Fibroblast of skin of right biceps (primary cell): ENCODE results near the gene TMEM94.
"Not testable (repeated sequence)": the region's sequence is repeated elsewhere in the genome, so short reads cannot be mapped to it uniquely, and the experiment has no call there.

ENCODE experiments used
- DNase-seq: peaks from one replicate; pipeline ENCODE4 v3.0.0-alpha.2; 2013

Gene TMEM94

GRCh38 chr17:75477490-75477862 lies 21.0 kb downstream of the TMEM94 start:
- DNase-seq, result not testable (repeated sequence)

- no peak for DNase-seq
Measured at GRCh38 chr17:75478508-75478907, 22.1 kb downstream of the TMEM94 start.

DNA sequence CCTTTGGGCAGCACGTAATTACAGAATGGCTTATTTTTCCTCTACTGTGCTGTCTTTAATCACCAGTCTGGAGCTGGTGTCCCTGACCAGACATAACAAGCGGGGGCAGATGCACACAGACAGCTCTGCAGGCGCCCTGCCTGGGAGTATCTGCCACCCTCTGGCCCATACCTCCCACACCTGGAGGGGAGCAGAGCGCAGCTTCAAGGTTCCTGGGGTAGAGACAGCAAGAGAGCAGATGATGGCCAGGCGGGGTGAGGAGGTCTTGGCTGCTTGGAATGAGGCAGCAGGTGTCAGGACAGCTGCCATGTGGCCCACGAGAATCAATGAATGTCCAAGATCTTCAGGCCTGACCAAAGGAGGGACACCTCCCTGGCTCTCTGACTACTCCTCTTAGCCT lies 23.8 kb downstream of the TMEM94 start:
- no peak for DNase-seq

DNA sequence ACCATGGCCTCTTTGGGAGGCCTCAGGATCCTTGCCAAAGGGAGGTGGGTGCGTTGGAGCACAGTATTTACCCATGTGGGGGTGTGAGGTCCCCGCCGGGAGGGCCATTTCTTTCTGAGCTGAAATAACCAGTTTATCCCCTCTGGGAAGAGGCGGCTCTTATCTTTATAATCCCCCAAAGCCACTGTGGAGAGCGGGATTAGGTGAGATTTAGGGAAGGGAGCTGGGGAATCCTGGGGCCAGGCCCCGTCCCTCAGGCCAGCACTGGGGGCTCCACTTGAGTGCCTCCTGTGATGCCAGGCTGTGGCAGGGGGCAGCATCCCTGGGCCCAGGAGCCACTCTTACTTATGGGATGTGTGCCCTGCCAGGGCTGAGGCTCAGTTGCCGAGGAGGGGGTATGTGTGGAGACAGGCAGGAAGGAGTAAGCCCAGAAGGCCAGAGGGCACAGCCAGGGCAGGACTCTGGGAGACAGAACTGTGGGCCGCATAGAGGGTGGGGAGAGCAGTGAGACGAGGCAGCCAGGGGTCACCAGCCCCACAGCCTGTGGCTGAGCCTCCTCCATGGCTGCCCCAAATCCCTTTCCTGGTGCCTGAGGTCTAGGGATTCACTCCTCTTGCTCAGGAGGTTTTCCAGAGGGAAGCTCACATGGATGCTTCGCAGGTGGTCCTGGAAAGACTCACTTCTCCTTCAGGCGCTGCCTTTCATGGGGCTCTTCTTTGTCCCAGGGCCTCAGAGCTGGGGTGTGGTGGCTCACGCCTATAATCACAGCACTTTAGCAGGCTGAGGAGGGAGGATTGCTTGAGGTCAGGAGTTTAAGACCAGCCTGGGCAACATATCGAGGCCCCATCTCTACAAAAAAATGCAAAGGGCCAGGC lies 25.0 kb downstream of the TMEM94 start:
- DNase-seq, result no peak

GRCh38 chr17:75482098-75482942 lies 25.9 kb downstream of the TMEM94 start:
- no peak for DNase-seq

DNA sequence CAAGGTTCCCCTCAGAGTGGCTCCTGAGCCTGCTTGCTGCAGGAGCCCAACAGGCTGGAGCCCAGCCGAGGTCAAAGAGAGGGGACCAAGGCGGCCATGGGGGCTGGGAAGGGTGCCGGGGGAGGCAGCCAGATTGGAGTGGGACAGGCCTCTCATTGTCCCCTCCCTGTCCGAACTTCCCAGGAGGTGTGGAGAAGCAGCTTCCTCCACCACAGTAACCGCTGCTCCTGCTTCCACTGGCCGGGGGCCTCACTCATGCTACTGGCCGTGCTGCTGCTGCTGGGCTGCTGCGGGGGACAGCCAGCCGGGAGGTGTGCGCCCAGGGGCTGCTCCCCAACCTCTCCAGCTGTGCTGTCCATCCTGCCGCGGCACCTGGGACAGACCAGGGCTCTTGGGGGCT lies 29.3 kb downstream of the TMEM94 start:
- no peak for DNase-seq

DNA sequence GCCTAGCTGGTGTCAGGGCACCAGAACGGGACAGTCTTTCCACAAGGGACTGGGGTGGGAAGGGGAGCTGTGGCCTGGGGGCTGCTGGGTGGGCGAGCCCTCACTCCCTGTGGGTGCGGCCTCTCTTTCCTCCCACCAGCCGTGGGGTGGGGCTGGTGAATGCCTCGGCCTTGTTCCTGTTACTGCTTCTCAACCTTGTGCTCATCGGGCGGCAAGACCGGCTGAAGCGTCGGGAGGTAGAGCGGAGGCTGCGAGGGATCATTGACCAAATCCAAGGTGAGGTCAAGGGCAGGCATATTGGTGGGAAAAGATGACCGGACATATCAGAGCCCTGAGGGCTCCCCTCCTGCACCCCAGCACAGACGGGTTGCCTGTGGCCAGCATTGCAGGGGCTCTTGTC lies 29.7 kb downstream of the TMEM94 start:
- no peak for DNase-seq

GRCh38 chr17:75486951-75487350 lies 30.5 kb downstream of the TMEM94 start:
- DNase-seq, result no peak

- no peak for DNase-seq
Measured at GRCh38 chr17:75487351-75488070, 31.1 kb downstream of the TMEM94 start.

DNA sequence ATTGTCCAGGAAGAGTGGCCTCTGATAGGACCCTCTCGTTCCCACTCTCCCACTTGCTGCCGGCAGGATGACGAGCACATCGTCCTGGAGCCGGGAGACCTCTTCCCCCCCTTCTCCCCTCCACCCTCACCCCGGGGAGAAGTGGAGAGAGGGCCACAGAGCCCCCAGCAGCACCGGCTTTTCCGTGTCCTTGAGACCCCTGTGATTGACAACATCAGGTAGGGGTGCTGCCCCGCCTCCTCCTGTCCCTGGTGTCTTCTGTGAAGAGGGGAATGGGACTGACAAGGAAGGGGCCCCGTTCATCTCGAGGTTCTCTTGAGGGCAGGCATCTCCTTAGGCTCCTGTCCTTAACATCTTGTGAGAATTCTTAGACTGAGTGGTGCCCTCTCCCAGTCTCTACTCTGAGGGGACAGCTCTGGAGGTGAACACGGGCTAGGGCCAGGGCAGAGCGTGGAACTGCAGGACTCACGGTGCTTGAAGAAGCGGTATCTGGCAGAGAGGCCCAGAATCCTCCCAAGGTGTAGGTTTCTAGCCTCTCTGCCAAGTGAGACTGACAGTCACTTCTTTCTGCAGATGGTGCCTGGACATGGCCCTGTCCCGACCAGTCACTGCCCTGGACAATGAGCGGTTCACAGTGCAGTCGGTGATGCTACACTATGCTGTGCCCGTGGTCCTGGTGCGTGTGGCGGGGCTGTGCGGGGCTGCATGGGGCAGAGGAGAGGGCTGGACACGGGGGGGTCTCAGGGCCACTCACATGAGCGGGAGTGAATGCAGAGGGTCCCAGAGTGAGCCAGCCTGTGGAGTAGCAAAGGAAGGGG lies 32.5 kb downstream of the TMEM94 start:
- DNase-seq, result no peak

DNA sequence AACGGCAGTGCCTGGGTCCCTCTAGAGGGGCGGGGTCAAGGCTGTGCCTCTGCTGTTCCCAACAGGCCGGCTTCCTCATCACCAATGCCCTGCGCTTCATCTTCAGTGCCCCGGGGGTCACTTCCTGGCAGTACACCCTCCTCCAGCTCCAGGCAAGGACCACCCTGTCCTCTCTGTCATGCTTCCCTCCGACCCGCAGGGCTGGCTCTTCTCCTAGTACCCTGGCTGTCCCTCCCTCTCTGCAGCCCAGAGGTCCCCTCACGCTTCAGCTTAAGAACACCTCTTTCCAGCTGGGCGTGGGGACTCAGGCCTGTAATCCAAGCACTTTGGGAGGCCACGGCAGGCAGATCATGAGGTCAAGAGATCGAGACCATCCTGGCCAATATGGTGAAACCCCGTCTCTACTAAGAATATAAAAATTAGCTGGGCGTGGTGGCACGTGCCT lies 33.1 kb downstream of the TMEM94 start:
- no peak for DNase-seq

- no peak for DNase-seq
Measured at GRCh38 chr17:75490173-75490743, 33.8 kb downstream of the TMEM94 start.

GRCh38 chr17:75490953-75491649 lies 34.7 kb downstream of the TMEM94 start:
- DNase-seq, result no peak

- no peak for DNase-seq
Measured at GRCh38 chr17:75491680-75492079, 35.2 kb downstream of the TMEM94 start.

DNA sequence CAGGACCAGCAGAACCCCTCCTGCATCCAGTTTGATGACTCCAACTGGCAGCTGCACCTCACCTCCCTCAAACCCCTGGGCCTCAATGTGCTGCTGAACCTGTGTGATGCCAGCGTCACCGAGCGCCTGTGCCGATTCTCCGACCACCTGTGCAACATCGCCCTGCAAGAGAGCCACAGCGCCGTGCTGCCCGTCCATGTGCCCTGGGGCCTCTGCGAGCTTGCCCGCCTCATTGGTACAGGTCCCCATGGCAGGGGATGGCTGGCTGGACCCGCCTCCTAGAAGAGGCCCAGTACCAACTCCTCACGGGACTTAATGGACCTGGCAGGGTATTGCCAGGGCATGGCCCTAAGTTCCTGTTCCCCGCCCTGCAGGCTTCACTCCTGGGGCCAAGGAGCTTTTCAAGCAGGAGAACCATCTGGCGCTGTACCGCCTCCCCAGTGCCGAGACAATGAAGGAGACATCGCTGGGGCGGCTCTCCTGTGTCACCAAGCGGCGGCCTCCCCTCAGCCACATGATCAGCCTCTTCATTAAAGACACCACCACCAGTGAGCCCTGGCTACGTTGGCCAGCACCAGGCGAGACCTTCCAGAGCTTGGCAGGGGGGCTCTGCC lies 36.2 kb downstream of the TMEM94 start:
- no peak for DNase-seq

DNA sequence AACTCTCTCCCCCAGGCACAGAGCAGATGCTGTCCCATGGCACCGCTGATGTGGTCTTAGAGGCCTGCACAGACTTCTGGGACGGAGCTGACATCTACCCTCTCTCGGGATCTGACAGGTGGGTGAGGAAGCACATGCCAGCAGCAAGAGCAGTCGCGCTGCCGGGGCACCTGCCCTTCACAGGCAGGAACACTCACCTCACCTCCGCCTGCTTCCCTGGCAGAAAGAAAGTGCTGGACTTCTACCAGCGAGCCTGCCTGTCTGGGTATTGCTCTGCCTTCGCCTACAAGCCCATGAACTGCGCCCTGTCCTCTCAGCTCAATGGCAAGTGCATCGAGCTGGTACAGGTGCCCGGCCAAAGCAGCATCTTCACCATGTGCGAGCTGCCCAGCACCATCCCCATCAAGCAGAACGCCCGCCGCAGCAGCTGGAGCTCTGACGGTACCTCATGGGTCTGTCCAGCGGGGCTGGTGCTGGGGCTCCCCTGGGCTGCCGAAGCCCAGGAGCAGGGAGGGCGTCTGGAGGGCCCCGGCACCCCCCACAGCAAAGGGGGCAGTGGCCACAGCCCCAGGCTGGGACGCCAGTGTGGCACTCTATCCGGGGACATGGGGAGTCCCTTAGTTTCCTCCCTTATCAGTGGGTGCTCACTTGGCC lies 37.2 kb downstream of the TMEM94 start:
- DNase-seq, result no peak

DNA sequence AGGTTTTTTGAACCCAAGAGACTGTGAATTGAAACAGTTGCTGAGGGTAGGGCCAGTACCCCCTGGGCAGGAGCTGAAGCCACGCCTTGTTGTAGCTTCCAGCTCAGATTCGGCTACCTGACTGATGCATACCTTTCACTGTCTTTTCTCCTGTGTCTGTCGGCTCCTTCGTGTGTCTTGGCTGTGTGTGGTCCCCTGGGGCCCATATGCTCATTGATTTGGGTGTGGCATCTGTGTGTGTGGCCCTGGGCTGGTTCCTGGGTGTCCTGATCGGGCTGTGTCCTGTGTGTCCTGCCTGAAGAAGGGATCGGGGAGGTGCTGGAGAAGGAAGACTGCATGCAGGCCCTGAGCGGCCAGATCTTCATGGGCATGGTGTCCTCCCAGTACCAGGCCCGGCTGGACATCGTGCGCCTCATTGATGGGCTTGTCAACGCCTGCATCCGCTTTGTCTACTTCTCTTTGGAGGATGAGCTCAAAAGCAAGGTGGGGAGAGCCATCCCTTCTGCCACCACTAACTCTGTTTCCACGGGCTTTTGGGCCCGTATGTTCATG lies 38.0 kb downstream of the TMEM94 start:
- DNase-seq, result no peak

DNA sequence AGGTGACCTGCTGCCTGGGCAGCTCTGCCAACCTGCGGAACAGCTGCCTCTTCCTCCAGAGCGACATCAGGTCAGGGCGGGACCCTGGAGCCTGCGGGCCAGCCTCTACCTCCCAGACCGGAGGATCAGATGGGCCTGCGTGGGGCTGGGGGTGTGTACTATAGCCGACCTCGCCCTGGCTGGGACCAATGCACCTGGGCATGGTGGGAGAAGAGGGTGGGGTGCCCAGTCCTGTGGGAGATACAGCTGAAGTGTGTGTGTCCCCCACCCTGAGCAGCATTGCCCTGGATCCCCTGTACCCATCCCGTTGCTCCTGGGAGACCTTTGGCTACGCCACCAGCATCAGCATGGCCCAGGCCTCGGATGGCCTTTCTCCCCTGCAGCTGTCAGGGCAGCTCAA lies 39.6 kb downstream of the TMEM94 start:
- DNase-seq, result no peak

GRCh38 chr17:75498039-75498725 lies 41.7 kb downstream of the TMEM94 start:
- no peak for DNase-seq
